H9 (cell line): ENCODE results near the gene CNDP1. TPM values are rescaled to one million over a fixed set of nuclear protein-coding genes. Genes with fewer than 3 reads are reported as not detected.

ENCODE experiments used
- DNase-seq: peaks from one replicate; pipeline ENCODE4 v3.0.0-alpha.2; 2017
- H2AFZ ChIP-seq: one replicate; pipeline ENCODE4 v1.6.1; 2013; ENCODE audit warnings: mild to moderate bottlenecking, low read length, control low read depth, moderate library complexity
- H2AK5ac ChIP-seq: 2 replicates; pipeline ENCODE4 v1.6.1; 2013; ENCODE audit warnings: low read length, control low read depth, mixed read lengths; ENCODE audit not compliant: insufficient read length
- H2BK120ac ChIP-seq: one replicate; pipeline ENCODE4 v1.6.1; 2013; ENCODE audit warnings: low read depth, mild to moderate bottlenecking, low read length, control low read depth, inconsistent platforms; ENCODE audit not compliant: poor library complexity, severe bottlenecking
- H2BK12ac ChIP-seq: 2 replicates; pipeline ENCODE4 v1.6.1; 2013; ENCODE audit warnings: low read length, control low read depth, mixed read lengths, low read depth; ENCODE audit not compliant: insufficient read length
- H2BK15ac ChIP-seq: 2 replicates; pipeline ENCODE4 v1.6.1; 2013; ENCODE audit warnings: low read depth, low read length, control low read depth
- H2BK20ac ChIP-seq: one replicate; pipeline ENCODE4 v1.6.1; 2013; ENCODE audit warnings: low read depth, mild to moderate bottlenecking, low read length, control low read depth, inconsistent platforms; ENCODE audit not compliant: poor library complexity, severe bottlenecking
- H2BK5ac ChIP-seq: 2 replicates; pipeline ENCODE4 v1.6.1; 2013; ENCODE audit warnings: low read length, control low read depth, mixed read lengths; ENCODE audit not compliant: insufficient read length
- H3K14ac ChIP-seq: 2 replicates; pipeline ENCODE4 v1.6.1; 2013; ENCODE audit warnings: low read length, control low read depth; ENCODE audit not compliant: insufficient read depth
- H3K18ac ChIP-seq: 2 replicates; pipeline ENCODE4 v1.6.1; 2013; ENCODE audit warnings: low read depth, mild to moderate bottlenecking, mixed read lengths, low read length, control low read depth; ENCODE audit not compliant: insufficient read length
- H3K23ac ChIP-seq: 2 replicates; pipeline ENCODE4 v1.6.1; 2013; ENCODE audit warnings: low read length, control low read depth, mixed read lengths, low read depth; ENCODE audit not compliant: insufficient read length
- H3K23me2 ChIP-seq: 2 replicates; pipeline ENCODE4 v1.6.1; 2013; ENCODE audit warnings: low read depth, mild to moderate bottlenecking, mixed read lengths, low read length, control low read depth; ENCODE audit not compliant: insufficient read length, poor library complexity, severe bottlenecking
- H3K27ac ChIP-seq: 2 replicates; pipeline ENCODE4 v1.5.1; 2013; ENCODE audit warnings: low read length, control low read depth, mixed read lengths, low read depth; ENCODE audit not compliant: insufficient read length
- H3K27me3 ChIP-seq: 2 replicates; pipeline ENCODE4 v1.6.1; 2013; ENCODE audit warnings: low read length, control low read depth, inconsistent platforms; ENCODE audit not compliant: insufficient read depth
- H3K4ac ChIP-seq: 2 replicates; pipeline ENCODE4 v1.6.1; 2013; ENCODE audit warnings: low read depth, mild to moderate bottlenecking, control low read depth, inconsistent platforms, low read length, moderate library complexity
- H3K4me1 ChIP-seq: 2 replicates; pipeline ENCODE4 v1.6.1; 2013; ENCODE audit warnings: low read length, control low read depth, inconsistent platforms; ENCODE audit not compliant: insufficient read depth
- H3K4me2 ChIP-seq: 2 replicates; pipeline ENCODE4 v1.6.1; 2013; ENCODE audit warnings: low read length, control low read depth, mixed read lengths; ENCODE audit not compliant: insufficient read length, insufficient read depth
- H3K56ac ChIP-seq: 2 replicates; pipeline ENCODE4 v1.6.1; 2013; ENCODE audit warnings: low read depth, mild to moderate bottlenecking, mixed read lengths, low read length, control low read depth; ENCODE audit not compliant: insufficient read length
- H3K79me1 ChIP-seq: 2 replicates; pipeline ENCODE4 v1.6.1; 2013; ENCODE audit warnings: low read depth, mild to moderate bottlenecking, moderate library complexity, low read length, control low read depth, inconsistent platforms; ENCODE audit not compliant: insufficient read depth, poor library complexity, severe bottlenecking
- H3K79me2 ChIP-seq: 2 replicates; pipeline ENCODE4 v1.6.1; 2013; ENCODE audit warnings: low read length, control low read depth, inconsistent platforms; ENCODE audit not compliant: insufficient read depth
- H3K9ac ChIP-seq: 2 replicates; pipeline ENCODE4 v1.6.1; 2013; ENCODE audit warnings: low read length, control low read depth, mixed read lengths; ENCODE audit not compliant: insufficient read length; ENCODE audit errors: extremely low read depth
- H3K9me3 ChIP-seq: one replicate; pipeline ENCODE4 v1.6.1; 2013; ENCODE audit warnings: low read depth, low read length, inconsistent platforms; ENCODE audit not compliant: control insufficient read depth
- H3T11ph ChIP-seq: one replicate; pipeline ENCODE4 v1.6.1; 2013; ENCODE audit warnings: mild to moderate bottlenecking, low read length, control low read depth, inconsistent platforms
- H4K20me1 ChIP-seq: one replicate; pipeline ENCODE4 v1.6.1; 2013; ENCODE audit not compliant: control insufficient read depth, insufficient read length, insufficient read depth
- H4K5ac ChIP-seq: 2 replicates; pipeline ENCODE4 v1.6.1; 2013; ENCODE audit warnings: low read depth, mild to moderate bottlenecking, mixed read lengths, low read length, control low read depth; ENCODE audit not compliant: insufficient read length
- H4K8ac ChIP-seq: replicated peaks from 2 replicates; pipeline ENCODE4 v1.6.1; 2013; ENCODE audit warnings: low read length, control low read depth, mixed read lengths, low read depth; ENCODE audit not compliant: insufficient read length
- H4K91ac ChIP-seq: 2 replicates; pipeline ENCODE4 v1.6.1; 2013; ENCODE audit warnings: low read depth, mild to moderate bottlenecking, moderate library complexity, mixed read lengths, low read length, control low read depth; ENCODE audit not compliant: insufficient read length
- H3K27ac Mint-ChIP-seq, 3 experiments: 2 replicates in 2 of 3; 3 replicates in 1 of 3; pipeline ENCODE4 v1.8.0; 2020 to 2021; ENCODE audit warnings: mixed read lengths in 3 of 3, mild to moderate bottlenecking in 1 of 3, moderate library complexity in 1 of 3
- H3K27me3 Mint-ChIP-seq: 2 replicates; pipeline ENCODE4 v1.8.0; 2021; ENCODE audit warnings: low read depth, mild to moderate bottlenecking, moderate library complexity, mixed read lengths
- H3K36me3 Mint-ChIP-seq, 3 experiments: 2 replicates in 2 of 3; 3 replicates in 1 of 3; pipeline ENCODE4 v1.8.0; 2020 to 2021; ENCODE audit warnings: low read depth in 3 of 3, mixed read lengths in 3 of 3; ENCODE audit not compliant: insufficient read depth in 1 of 3
- H3K4me1 Mint-ChIP-seq, 2 experiments: 2 replicates each; pipeline ENCODE4 v1.8.0; 2020; ENCODE audit warnings: mixed read lengths in 2 of 2
- H3K4me3 Mint-ChIP-seq, 2 experiments: 2 replicates in 1 of 2; 3 replicates in 1 of 2; pipeline ENCODE4 v1.8.0; 2020 to 2021; ENCODE audit warnings: mild to moderate bottlenecking in 2 of 2, mixed read lengths in 2 of 2, moderate library complexity in 1 of 2
- H3K9me3 Mint-ChIP-seq, 2 experiments: 2 replicates in 1 of 2; 3 replicates in 1 of 2; pipeline ENCODE4 v1.8.0; 2020; ENCODE audit warnings: mild to moderate bottlenecking in 2 of 2, mixed read lengths in 2 of 2, moderate library complexity in 1 of 2
- WGBS: extraction: QIAGEN DNeasy Blood & Tissue Kit; methylation state at CpG from one replicate; pipeline ENCODE4 v1.1.7; 2013; ENCODE audit warnings: missing lambda C conversion rate, low lambda C conversion rate, mixed read lengths; ENCODE audit not compliant: insufficient read length; ENCODE audit errors: extremely low coverage; 5-methylcytosine and 5-hydroxymethylcytosine counted together
- total RNA-seq: library from RNA; stranded (reverse); gene quantifications from 2 replicates; pipeline ENCODE4 v1.2.1, GENCODE V29; 2021
- TF ChIP-seq, protein P1 (sequence below): fragments of 200-600 bp; sonication (generic); conservative IDR thresholded peaks from 3 replicates; pipeline ENCODE4 v1.8.0; 2021; ENCODE audit warnings: antibody characterized with exemption, mild to moderate bottlenecking

CNDP1 gene
- total RNA-seq, 1 experiment from 2014 or later, result not detected

DNA sequence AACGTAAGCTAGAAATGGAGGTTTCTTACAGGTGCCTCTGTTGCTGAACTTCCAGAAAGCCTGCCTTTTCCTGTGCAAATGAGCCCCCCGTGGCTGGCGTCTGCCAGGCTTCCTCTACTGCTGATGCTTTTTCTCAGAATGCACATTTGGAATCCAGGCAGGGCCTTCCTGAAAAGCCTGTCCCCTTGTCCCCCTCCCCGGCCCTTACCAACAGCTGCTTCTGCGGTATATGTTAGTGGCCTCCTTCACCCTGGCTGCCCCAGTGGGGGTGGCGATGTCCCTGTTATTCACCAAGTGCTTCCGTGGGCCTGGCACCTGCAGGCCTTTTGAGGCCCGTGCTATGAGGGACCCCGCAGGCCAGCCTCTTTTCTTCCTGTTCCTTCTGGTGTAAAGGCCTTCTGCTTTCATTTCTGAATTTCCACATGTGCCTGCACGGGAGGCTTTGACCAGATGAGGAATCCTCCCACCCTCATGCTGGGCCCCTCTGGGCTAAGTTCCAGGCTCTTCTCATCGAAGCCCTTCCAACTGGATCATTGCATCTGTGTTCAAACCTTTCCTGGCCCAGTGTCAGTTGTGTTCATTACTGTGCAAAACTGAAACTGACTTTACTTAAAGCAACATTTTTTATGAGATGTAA lies 27.7 kb upstream of the CNDP1 start:
- H2AK5ac ChIP-seq, result no peak overlapping the region
- H3K4ac ChIP-seq, result no peak overlapping the region
- DNase-seq, result peak; percentile 56
- TF ChIP-seq, protein P1, sequence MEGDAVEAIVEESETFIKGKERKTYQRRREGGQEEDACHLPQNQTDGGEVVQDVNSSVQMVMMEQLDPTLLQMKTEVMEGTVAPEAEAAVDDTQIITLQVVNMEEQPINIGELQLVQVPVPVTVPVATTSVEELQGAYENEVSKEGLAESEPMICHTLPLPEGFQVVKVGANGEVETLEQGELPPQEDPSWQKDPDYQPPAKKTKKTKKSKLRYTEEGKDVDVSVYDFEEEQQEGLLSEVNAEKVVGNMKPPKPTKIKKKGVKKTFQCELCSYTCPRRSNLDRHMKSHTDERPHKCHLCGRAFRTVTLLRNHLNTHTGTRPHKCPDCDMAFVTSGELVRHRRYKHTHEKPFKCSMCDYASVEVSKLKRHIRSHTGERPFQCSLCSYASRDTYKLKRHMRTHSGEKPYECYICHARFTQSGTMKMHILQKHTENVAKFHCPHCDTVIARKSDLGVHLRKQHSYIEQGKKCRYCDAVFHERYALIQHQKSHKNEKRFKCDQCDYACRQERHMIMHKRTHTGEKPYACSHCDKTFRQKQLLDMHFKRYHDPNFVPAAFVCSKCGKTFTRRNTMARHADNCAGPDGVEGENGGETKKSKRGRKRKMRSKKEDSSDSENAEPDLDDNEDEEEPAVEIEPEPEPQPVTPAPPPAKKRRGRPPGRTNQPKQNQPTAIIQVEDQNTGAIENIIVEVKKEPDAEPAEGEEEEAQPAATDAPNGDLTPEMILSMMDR, result no peak
- no peaks in the 10 kb centered on the region for H3K23me2 ChIP-seq
- no peak overlapping the region for H3T11ph ChIP-seq
- no peaks in the 10 kb centered on the region for H3K79me2 ChIP-seq
- no peak overlapping the region for H3K4me2 ChIP-seq
- H3K14ac ChIP-seq, result no peak overlapping the region; the same call in 1 of the 2 replicates
- H4K5ac ChIP-seq, result no peak overlapping the region
- H2BK120ac ChIP-seq, result no peak overlapping the region
- Mint-ChIP-seq H3K36me3 (peaks cover 63 to 92% (median 85%) of the 10 kb centered on the region in 3 experiments), H3K4me3 (0 out of 5 replicates have a peak overlapping the region, but pooled peaks of 1 of the 2 experiments have one; percentile 15), H3K4me1 (peaks cover 9 to 19% of the 10 kb centered on the region in 2 experiments), H3K9me3 (no peaks in the 10 kb centered on the region), H3K27ac (peak overlapping the region; percentile 44 to 94 (median 82); a peak in 6 of 7 replicates), H3K27me3 (no peaks in the 10 kb centered on the region)
- no peak overlapping the region for H2BK12ac ChIP-seq
- H3K27ac ChIP-seq, result no peak overlapping the region
- no peak overlapping the region for H3K9ac ChIP-seq
- peaks cover 6% of the 10 kb centered on the region for H3K79me1 ChIP-seq
- H3K4me1 ChIP-seq, result no peaks in the 10 kb centered on the region; the same call in 1 of the 2 replicates
- no peaks in the 10 kb centered on the region for H3K27me3 ChIP-seq
- H3K23ac ChIP-seq, result no peak overlapping the region
- H2BK15ac ChIP-seq, result no peak overlapping the region
- H4K8ac ChIP-seq, result no peak overlapping the region
- no peak overlapping the region for H3K56ac ChIP-seq
- no peak overlapping the region for H2BK5ac ChIP-seq
- no peak overlapping the region for H2AFZ ChIP-seq
- H4K91ac ChIP-seq, result no peak overlapping the region
- WGBS, result no CpG with 5 or more reads among the region's 11 CpGs
- no peak overlapping the region for H3K18ac ChIP-seq
- H3K9me3 ChIP-seq, result no peaks in the 10 kb centered on the region
- no peaks in the 10 kb centered on the region for H4K20me1 ChIP-seq
- H2BK20ac ChIP-seq, result no peak overlapping the region
